Panc1 (cell line): ENCODE data around the gene MRPS7. TPM values are rescaled to one million over a fixed set of nuclear protein-coding genes. Genes with fewer than 3 reads are reported as not detected.

ENCODE experiments used
- ATAC-seq: fragments of 200-7000 bp; cut with Tn5 transposase; 2 replicates; pipeline ENCODE4 v1.9.1; 2020; ENCODE audit warnings: mild to moderate bottlenecking, moderate library complexity
- BruUV-seq: library from RNA; stranded (reverse); fragments of 400-500 nt; replicated peaks from 2 replicates; lab custom pipeline; 2021; lab: Mats Ljungman, UMichigan
- CTCF ChIA-PET: fragments of 300-600 bp; sonication (Branson Sonifier 250); formaldehyde crosslinking; loops from one replicate; lab custom pipeline; 2022; ENCODE audit warnings: antibody characterized with exemption; lab: Charles Lee
- POLR2A ChIA-PET: fragments of 300-600 bp; sonication (Branson Sonifier 250); formaldehyde crosslinking; loops from one replicate; lab custom pipeline; 2022; ENCODE audit warnings: antibody characterized with exemption; lab: Charles Lee
- DNase-seq: peaks from one replicate; pipeline ENCODE4 v3.0.0-alpha.2; 2010; ENCODE audit warnings: low read depth, low spot score
- H3K27ac ChIP-seq: 2 replicates; pipeline ENCODE4 v1.5.1; 2011; ENCODE audit warnings: mild to moderate bottlenecking, low read length, inconsistent platforms
- H3K27me3 ChIP-seq: fragments of 200-500 bp; sonication (Bioruptor generic); 2 replicates; pipeline ENCODE4 v1.6.0; 2014; ENCODE audit warnings: low read length, inconsistent platforms; ENCODE audit not compliant: control insufficient read depth, insufficient read depth
- H3K36me3 ChIP-seq: fragments of 200-500 bp; sonication (Bioruptor generic); 2 replicates; pipeline ENCODE4 v1.5.1; 2014; ENCODE audit warnings: inconsistent platforms, mild to moderate bottlenecking, low read length, moderate library complexity; ENCODE audit not compliant: control insufficient read depth, insufficient read depth
- H3K4me1 ChIP-seq: 2 replicates; pipeline ENCODE4 v1.5.1; 2011; ENCODE audit warnings: inconsistent platforms, mild to moderate bottlenecking, low read length, moderate library complexity; ENCODE audit not compliant: control insufficient read depth, insufficient read depth
- H3K4me3 ChIP-seq, 2 experiments: 2 replicates each; pipeline ENCODE4 v1.5.1; 2011 to 2012; ENCODE audit warnings: low read depth in 2 of 2, low read length in 2 of 2, mild to moderate bottlenecking in 2 of 2, inconsistent platforms in 1 of 2, moderate library complexity in 1 of 2
- H3K9me3 ChIP-seq: fragments of 200-500 bp; sonication (Bioruptor generic); 2 replicates; pipeline ENCODE4 v1.5.1; 2014; ENCODE audit warnings: low read depth, mild to moderate bottlenecking, inconsistent platforms, low read length, moderate library complexity; ENCODE audit not compliant: control insufficient read depth, insufficient read depth
- CTCF ChIP-seq: fragments of 450-650 bp; IDR thresholded peaks from 2 replicates; pipeline ENCODE4 v1.5.1; 2017; ENCODE audit warnings: mild to moderate bottlenecking
- POLR2AphosphoS5 ChIP-seq: IDR thresholded peaks from 2 replicates; pipeline ENCODE4 v1.6.1; 2012; ENCODE audit warnings: mild to moderate bottlenecking, low read depth, low read length, moderate library complexity
- REST ChIP-seq, 2 experiments: IDR thresholded peaks; 2 replicates each; pipeline ENCODE4 v1.6.1; 2011 to 2012; ENCODE audit warnings: low read depth in 2 of 2, control low read depth in 1 of 2, low read length in 1 of 2, mild to moderate bottlenecking in 1 of 2, moderate library complexity in 1 of 2; ENCODE audit not compliant: insufficient read depth in 1 of 2
- SIN3A ChIP-seq: IDR thresholded peaks from 2 replicates; pipeline ENCODE4 v1.6.1; 2012; ENCODE audit warnings: low read depth, mild to moderate bottlenecking, low read length, moderate library complexity, borderline replicate concordance; ENCODE audit not compliant: insufficient read depth
- TCF7L2 ChIP-seq: IDR thresholded peaks from 2 replicates; pipeline ENCODE4 v1.6.1; 2011; ENCODE audit warnings: mild to moderate bottlenecking, low read depth, low read length, inconsistent platforms
- in situ Hi-C: cut with HindIII; loops from 2 replicates; pipeline ENCODE4 v1.10.0; 2016; ENCODE audit warnings: low sequenced_read_pairs, low pct_unique_long_range_greater_than_20kb
- intact Hi-C: fragments of 100-400 bp; cut with micrococcal nuclease; formaldehyde crosslinking; loops from one replicate; pipeline ENCODE4 v1.10.0; 2022; ENCODE audit not compliant: unreplicated experiment
- total RNA-seq: library from RNA; stranded (reverse); gene quantifications from one replicate; pipeline ENCODE4 v1.2.1, GENCODE V29; 2021; ENCODE audit not compliant: unreplicated experiment

MRPS7 gene
- total RNA-seq, 1 experiment from 2014 or later, result 85.0 TPM

GRCh38 chr17:75263055-75263454, 1.4 kb downstream of the MRPS7 start:
- Histone ChIP-seq H3K27me3 (no peaks in the 10 kb centered on the region), H3K4me1 (peaks cover 32% of the 10 kb centered on the region), H3K4me3 (peak overlapping the region in 1 of 2 experiments; percentile 98; a peak in 3 of 4 replicates), H3K9me3 (no peaks in the 10 kb centered on the region), H3K36me3 (peaks cover 7% of the 10 kb centered on the region; the same call in 1 of the 2 replicates), H3K27ac (peak overlapping the region; percentile 95)
- TSS peak; percentile 83 for BruUV-seq
- CTCF ChIA-PET, result interaction anchor here (0.6 to 1.2 kb wide), 4 partner anchors 8 to 301 kb away, joined by 3 to 6 read pairs (median 4); partner anchors contain the start of gene MIF4GD
- ATAC-seq (no peak), DNase-seq (no peak)
- intact Hi-C loops, result no loop called here
- in situ Hi-C loops, result no loop called here
- TF ChIP-seq SIN3A (no peak), TCF7L2 (no peak), POLR2AphosphoS5 (no peak), REST (IDR thresholded peaks at IDR 0.05; ENCODE audit: insufficient read depth in 1 of 2, low read depth in 2 of 2, low read length in 1 of 2) (no peak)
- POLR2A ChIA-PET, result interaction anchor here (0.7 kb wide), 1 partner anchor 143 kb away, joined by 3 read pairs; no protein-coding TSS in a partner anchor

- no peak overlapping the region for H3K4me3 ChIP-seq
- BruUV-seq, result no TSS peak
- no peaks in the 10 kb centered on the region for H3K27me3 ChIP-seq
- ChIA-PET CTCF (no interaction called here), POLR2A (interaction anchor here (0.6 kb wide), 1 partner anchor 714 kb away, joined by 6 read pairs; no protein-coding TSS in a partner anchor)
- intact Hi-C loops, result no loop called here
- H3K4me1 ChIP-seq, result peaks cover 35% of the 10 kb centered on the region
- TF ChIP-seq CTCF (no peak), REST (IDR thresholded peaks at IDR 0.05; ENCODE audit: insufficient read depth in 1 of 2, low read depth in 2 of 2, low read length in 1 of 2) (no peak), TCF7L2 (no peak)
- in situ Hi-C loops, result no loop called here
- DNase-seq (no peak), ATAC-seq (no peak)
- H3K27ac ChIP-seq, result no peak overlapping the region
- H3K36me3 ChIP-seq, result peaks cover 7% of the 10 kb centered on the region; the same call in 1 of the 2 replicates
- H3K9me3 ChIP-seq, result no peaks in the 10 kb centered on the region
Measured at GRCh38 chr17:75265614-75266315, 4.1 kb downstream of the MRPS7 start.
